ENCODE measurements around the gene TTC38. TPM values are rescaled to one million over a fixed set of nuclear protein-coding genes. Genes with fewer than 3 reads are reported as not detected.

The TTC38 gene
- total and polyA plus RNA-seq, 2 donors (not counting 3 experiments of a cell fraction or from before 2014, with no cell fraction given) = 31.6 to 39.7 TPM

- no peak overlapping the region for H3K27ac ChIP-seq (ENCODE audit: insufficient read depth, low read depth, low read length)
- no peak overlapping the region for H3K9ac ChIP-seq (replicated peaks; ENCODE audit: extremely low read depth, insufficient read depth, low read length)
- H2AFZ ChIP-seq (ENCODE audit: low read depth, low read length) = no peak overlapping the region
- no TSS peak for BruUV-seq (replicated peaks)
- H3K36me3 ChIP-seq (ENCODE audit: control insufficient read depth in 2 of 2, extremely low read depth in 1 of 2, insufficient read depth in 2 of 2, low read length in 2 of 2) = no peaks in the 10 kb centered on the region
- no peaks in the 10 kb centered on the region for H3K9me3 ChIP-seq (replicated peaks; ENCODE audit: control insufficient read depth, insufficient read depth, low read length)
- DNase-seq (ENCODE audit: low read depth, low spot score) (no peak), FAIRE-seq (no peak)
- TF ChIP-seq FOS (IDR thresholded peaks at IDR 0.05; ENCODE audit: borderline replicate concordance, insufficient read depth, low read length) (no peak), POLR2AphosphoS5 (IDR thresholded peaks at IDR 0.05; ENCODE audit: insufficient read depth, low read depth, low read length) (no peak), EZH2 (IDR thresholded peaks at IDR 0.05; ENCODE audit: borderline replicate concordance, low read depth, low read length, severe bottlenecking) (no peak), MYC (IDR thresholded peaks at IDR 0.05; ENCODE audit: low read depth, low read length) (no peak)
- TF ChIP-seq, protein P1, sequence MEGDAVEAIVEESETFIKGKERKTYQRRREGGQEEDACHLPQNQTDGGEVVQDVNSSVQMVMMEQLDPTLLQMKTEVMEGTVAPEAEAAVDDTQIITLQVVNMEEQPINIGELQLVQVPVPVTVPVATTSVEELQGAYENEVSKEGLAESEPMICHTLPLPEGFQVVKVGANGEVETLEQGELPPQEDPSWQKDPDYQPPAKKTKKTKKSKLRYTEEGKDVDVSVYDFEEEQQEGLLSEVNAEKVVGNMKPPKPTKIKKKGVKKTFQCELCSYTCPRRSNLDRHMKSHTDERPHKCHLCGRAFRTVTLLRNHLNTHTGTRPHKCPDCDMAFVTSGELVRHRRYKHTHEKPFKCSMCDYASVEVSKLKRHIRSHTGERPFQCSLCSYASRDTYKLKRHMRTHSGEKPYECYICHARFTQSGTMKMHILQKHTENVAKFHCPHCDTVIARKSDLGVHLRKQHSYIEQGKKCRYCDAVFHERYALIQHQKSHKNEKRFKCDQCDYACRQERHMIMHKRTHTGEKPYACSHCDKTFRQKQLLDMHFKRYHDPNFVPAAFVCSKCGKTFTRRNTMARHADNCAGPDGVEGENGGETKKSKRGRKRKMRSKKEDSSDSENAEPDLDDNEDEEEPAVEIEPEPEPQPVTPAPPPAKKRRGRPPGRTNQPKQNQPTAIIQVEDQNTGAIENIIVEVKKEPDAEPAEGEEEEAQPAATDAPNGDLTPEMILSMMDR (IDR thresholded peaks at IDR 0.05; ENCODE audit: extremely low read depth in 1 of 2, insufficient read depth in 1 of 2, low read depth in 1 of 2, low read length in 2 of 2) = no peak
- H3K9me1 ChIP-seq (replicated peaks; ENCODE audit: control insufficient read depth, extremely low read depth, insufficient read depth, low read length) = no peaks in the 10 kb centered on the region
- dilution Hi-C loops (cut with MboI; ENCODE audit: extremely low pct_ligation_motif_present, low sequenced_read_pairs) (no loop called here), intact Hi-C loops (cut with micrococcal nuclease) (no loop called here)
- no peak overlapping the region for H3K4me3 ChIP-seq (replicated peaks in 1 of 3; ENCODE audit: insufficient read depth in 1 of 3, low read depth in 1 of 3, low read length in 3 of 3)
- no peaks in the 10 kb centered on the region for H3K4me1 ChIP-seq (ENCODE audit: control insufficient read depth, extremely low read depth, insufficient read depth, low read length)
- H3K27me3 ChIP-seq (ENCODE audit: control insufficient read depth in 2 of 2, insufficient read depth in 2 of 2, low read length in 2 of 2) = no peaks in the 10 kb centered on the region
- CTCF ChIA-PET = no interaction called here
- no peak overlapping the region for H3K4me2 ChIP-seq (ENCODE audit: insufficient read depth, low read length)
- H3K79me2 ChIP-seq (ENCODE audit: control insufficient read depth, insufficient read depth, low read length) = no peaks in the 10 kb centered on the region
- POLR2A ChIA-PET = no interaction called here
- H4K20me1 ChIP-seq (replicated peaks; ENCODE audit: control insufficient read depth, extremely low read depth, insufficient read depth, low read length) = no peaks in the 10 kb centered on the region
Measured at GRCh38 chr22:46242076-46242475, 25.7 kb upstream of the TTC38 start.

GRCh38 chr22:46244771-46245170 is 23.0 kb upstream of the TTC38 start:
- H3K9me3 ChIP-seq (replicated peaks; ENCODE audit: control insufficient read depth, insufficient read depth, low read length) = no peaks in the 10 kb centered on the region
- H3K4me2 ChIP-seq (ENCODE audit: insufficient read depth, low read length) = no peak overlapping the region
- H3K36me3 ChIP-seq (ENCODE audit: control insufficient read depth in 2 of 2, extremely low read depth in 1 of 2, insufficient read depth in 2 of 2, low read length in 2 of 2) = no peaks in the 10 kb centered on the region
- FAIRE-seq = no peak
- no peak overlapping the region for H2AFZ ChIP-seq (ENCODE audit: low read depth, low read length)
- TF ChIP-seq, protein P1 (IDR thresholded peaks at IDR 0.05; ENCODE audit: extremely low read depth in 1 of 2, insufficient read depth in 1 of 2, low read depth in 1 of 2, low read length in 2 of 2) = no peak
- no peak for TF ChIP-seq POLR2A (IDR thresholded peaks at IDR 0.05; ENCODE audit: low read depth, low read length)
- no peak for TF ChIP-seq MYC (IDR thresholded peaks at IDR 0.05; ENCODE audit: low read depth, low read length)
- no peak for TF ChIP-seq POLR2AphosphoS5 (IDR thresholded peaks at IDR 0.05; ENCODE audit: insufficient read depth, low read depth, low read length)
- TF ChIP-seq, protein P2, sequence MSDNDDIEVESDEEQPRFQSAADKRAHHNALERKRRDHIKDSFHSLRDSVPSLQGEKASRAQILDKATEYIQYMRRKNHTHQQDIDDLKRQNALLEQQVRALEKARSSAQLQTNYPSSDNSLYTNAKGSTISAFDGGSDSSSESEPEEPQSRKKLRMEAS (IDR thresholded peaks at IDR 0.05; ENCODE audit: insufficient read depth, insufficient read length) = no peak
- dilution Hi-C loops (cut with MboI; ENCODE audit: extremely low pct_ligation_motif_present, low sequenced_read_pairs) = no loop called here
- POLR2A ChIA-PET = no interaction called here
- DNase-seq (ENCODE audit: low read depth, low spot score) = no peak
- H3K27me3 ChIP-seq (ENCODE audit: control insufficient read depth in 2 of 2, insufficient read depth in 2 of 2, low read length in 2 of 2) = no peaks in the 10 kb centered on the region
- no peak overlapping the region for H3K27ac ChIP-seq (ENCODE audit: insufficient read depth, low read depth, low read length)
- no peaks in the 10 kb centered on the region for H3K9me1 ChIP-seq (replicated peaks; ENCODE audit: control insufficient read depth, extremely low read depth, insufficient read depth, low read length)
- CTCF ChIA-PET = interaction anchor here (0.7 to 1.3 kb wide), 2 partner anchors 40 to 122 kb away, joined by 3 read pairs; no protein-coding TSS in a partner anchor
- no TSS peak for BruUV-seq (replicated peaks)
- H3K4me1 ChIP-seq (ENCODE audit: control insufficient read depth, extremely low read depth, insufficient read depth, low read length) = no peaks in the 10 kb centered on the region
- no peak overlapping the region for H3K9ac ChIP-seq (replicated peaks; ENCODE audit: extremely low read depth, insufficient read depth, low read length)
- H3K79me2 ChIP-seq (ENCODE audit: control insufficient read depth, insufficient read depth, low read length) = no peaks in the 10 kb centered on the region
- no peaks in the 10 kb centered on the region for H4K20me1 ChIP-seq (replicated peaks; ENCODE audit: control insufficient read depth, extremely low read depth, insufficient read depth, low read length)
- intact Hi-C loops (cut with micrococcal nuclease) = no loop called here
- H3K4me3 ChIP-seq (replicated peaks in 1 of 3; ENCODE audit: insufficient read depth in 1 of 3, low read depth in 1 of 3, low read length in 3 of 3) = no peak overlapping the region

All from endothelial cell of umbilical vein (primary cell).